Ovary (tissue), 9 donors: Measurements from ENCODE around the gene MSI2. TPM values are rescaled to one million over a fixed set of nuclear protein-coding genes. Genes with fewer than 3 reads are reported as not detected.

Experiments
- DNase-seq, 5 donors: peaks; one replicate each; pipeline ENCODE4 v3.0.0-alpha.2; 2019 to 2020
- H3K27ac ChIP-seq, 2 donors: fragments of 200-600 bp; one replicate each; pipeline versions ENCODE4 v1.5.1 to v1.8.0; 2019 to 2022
- H3K27me3 ChIP-seq: fragments of 200-600 bp; one replicate; pipeline ENCODE4 v1.8.0; 2022
- H3K36me3 ChIP-seq: fragments of 200-600 bp; sonication (generic); one replicate; pipeline ENCODE4 v1.5.1; 2019
- H3K4me1 ChIP-seq: one replicate; pipeline ENCODE4 v1.8.1; 2013; ENCODE audit warnings: mild to moderate bottlenecking, moderate library complexity; ENCODE audit not compliant: insufficient read depth
- H3K4me3 ChIP-seq: fragments of 200-600 bp; sonication (generic); one replicate; pipeline ENCODE4 v1.5.1; 2017
- H3K9me3 ChIP-seq, 2 donors: fragments of 200-600 bp in 1 of 2; sonication (generic) in 1 of 2; one replicate each; pipeline versions ENCODE4 v1.5.1 to v1.8.1; 2013 to 2019; ENCODE audit warnings: mild to moderate bottlenecking in 1 of 2, moderate library complexity in 1 of 2
- CTCF ChIP-seq, 3 donors: fragments of 450-650 bp in 2 of 3; fragments of 200-600 bp in 1 of 3; IDR thresholded peaks; one replicate each; pipeline versions ENCODE4 v1.5.1 to v1.8.0; 2016 to 2022; ENCODE audit warnings: antibody characterized with exemption in 3 of 3, mild to moderate bottlenecking in 1 of 3
- EP300 ChIP-seq: sonication (generic); formaldehyde crosslinking; IDR thresholded peaks from one replicate; pipeline ENCODE4 v1.6.1; 2017; ENCODE audit warnings: antibody characterized with exemption
- POLR2A ChIP-seq: fragments of 450-650 bp; IDR thresholded peaks from one replicate; pipeline ENCODE4 v1.6.1; 2017; ENCODE audit warnings: antibody characterized with exemption, mild to moderate bottlenecking, moderate library complexity
- WGBS, 3 donors: extraction: QIAGEN DNeasy Blood & Tissue Kit in 1 of 3; methylation state at CpG; one replicate each; pipeline versions ENCODE4 v1.1.5 to v1.1.7; 2013 to 2017; 5-methylcytosine and 5-hydroxymethylcytosine counted together
- intact Hi-C, 4 donors: fragments of 100-400 bp; cut with DNase I; formaldehyde crosslinking; loops; one replicate each; pipeline versions ENCODE4 v1.11.0 to v1.15.1; 2022 to 2023
- polyA plus RNA-seq, 2 donors: library from polyadenylated mRNA; stranded (reverse); fragments of 200-250 nt in 1 of 2; fragments of 350-450 nt in 1 of 2; fragmentation: Illumina TruSeq in 1 of 2; extraction: RNeasy Lipid Tissue Mini Kit (QIAGEN cat#74804) in 1 of 2; gene quantifications; one replicate each; pipeline ENCODE4 v1.2.3, GENCODE V29; 2013 to 2014
- total RNA-seq, 7 donors: library from RNA; depleted of rRNA in 2 of 7; stranded (reverse); fragments of >200 nt in 2 of 7; fragmentation: NEBNext Ultra II Directional in 3 of 7; extraction: Animal tissue kit (Norgen Biotek cat#: 25700) in 3 of 7; gene quantifications; one replicate each; pipeline versions ENCODE4 v1.1.0 to v1.2.4, GENCODE V29; 2016 to 2023
- donor health status: DM: no; HTN: no; CAD: no; lungs with moderate emphysema.
- donor health status: DM: no; HTN: no; CAD: no.
- donor health status: Bipolar disorder and iron deficiency.
- donor health status: DM: yes; HTN: yes; CAD: no.
- donor health status: DM: no; HTN: no; CAD: no.
- donor health status: DM: yes; HTN: yes; CAD: no.

The MSI2 gene
- total and polyA plus RNA-seq, 9 donors: 43.1 to 199 (median 120) TPM

DNA sequence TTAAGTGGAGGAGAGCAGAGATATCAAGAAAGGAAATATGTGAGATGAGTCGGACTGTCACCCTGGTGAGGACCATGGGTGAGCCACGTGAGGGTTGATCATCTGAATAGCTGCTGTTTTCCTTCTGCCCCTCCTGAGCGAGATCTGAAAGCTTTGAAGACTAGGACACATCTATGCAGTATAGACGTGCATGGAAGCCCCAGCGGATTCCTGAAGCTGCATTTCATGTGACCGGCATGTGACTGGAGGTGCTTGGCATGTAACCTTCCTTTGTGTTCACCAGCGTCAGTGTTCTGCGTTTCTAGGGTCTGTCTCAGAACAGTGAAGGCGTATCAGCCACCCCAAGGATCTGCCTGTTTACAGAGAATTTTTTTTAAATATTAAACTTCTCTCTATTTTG lies 75.1 kb downstream of the MSI2 start:
- no peaks in the 10 kb centered on the region for H3K27me3 ChIP-seq
- WGBS, 3 donors: 91 to 92% (median 92%) methylated on average over 9 of the region's 9 CpGs
- H3K27ac ChIP-seq: no peak overlapping the region
- TF ChIP-seq CTCF (IDR thresholded peaks at IDR 0.05) (no peak), POLR2A (no peak), EP300 (no peak)
- no peak for DNase-seq
- intact Hi-C loops: no loop called here
- no peaks in the 10 kb centered on the region for H3K9me3 ChIP-seq
- no peaks in the 10 kb centered on the region for H3K36me3 ChIP-seq
- H3K4me1 ChIP-seq: peaks cover 10% of the 10 kb centered on the region
- no peak overlapping the region for H3K4me3 ChIP-seq

- Histone ChIP-seq H3K4me3 (no peak overlapping the region), H3K27me3 (no peaks in the 10 kb centered on the region), H3K36me3 (no peaks in the 10 kb centered on the region), H3K9me3 (no peaks in the 10 kb centered on the region), H3K4me1 (peaks cover 9% of the 10 kb centered on the region), H3K27ac (no peak overlapping the region)
- TF ChIP-seq CTCF (IDR thresholded peaks at IDR 0.05): no peak
- WGBS, 3 donors: 93 to 96% (median 93%) methylated on average over 5 of the region's 5 CpGs
- no peak for DNase-seq
- intact Hi-C loops: no loop called here
Measured at GRCh38 chr17:57332501-57332900, 76.2 kb downstream of the MSI2 start.

DNA sequence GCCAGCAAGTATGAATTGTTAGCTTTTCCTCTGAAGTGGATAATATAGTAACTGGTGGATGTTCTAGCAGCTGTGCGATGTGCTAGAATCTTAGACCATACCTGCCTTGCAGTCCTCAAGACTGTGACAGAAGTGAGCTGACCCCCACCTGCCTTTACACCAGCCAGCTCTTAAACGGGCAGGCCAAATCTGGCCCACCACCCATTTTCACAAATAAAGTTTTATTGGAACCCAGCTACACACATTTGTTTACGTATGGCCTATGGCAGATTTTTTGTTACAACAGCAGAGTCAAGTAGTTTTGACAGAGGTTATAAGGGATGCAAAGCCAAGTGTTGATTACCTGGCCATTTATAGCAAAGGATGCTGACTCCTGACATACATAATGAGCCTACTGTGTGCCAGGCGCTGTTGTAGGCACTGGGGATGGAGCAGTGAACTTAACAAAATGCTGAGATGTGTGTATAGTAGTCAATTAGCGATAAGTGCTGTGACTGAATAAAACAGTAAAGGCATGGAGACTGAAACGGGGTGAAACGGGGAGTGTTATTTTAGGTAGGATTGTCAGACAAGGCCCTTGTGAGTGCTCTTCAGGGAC lies 79.0 kb downstream of the MSI2 start:
- WGBS, 3 donors: 87 to 96% (median 92%) methylated on average over 7 of the region's 7 CpGs
- H3K27me3 ChIP-seq: no peaks in the 10 kb centered on the region
- intact Hi-C loops: no loop called here
- H3K4me3 ChIP-seq: no peak overlapping the region
- DNase-seq: no peak
- no peaks in the 10 kb centered on the region for H3K9me3 ChIP-seq
- H3K4me1 ChIP-seq: peaks cover 9% of the 10 kb centered on the region
- no peak for TF ChIP-seq POLR2A
- no peak for TF ChIP-seq EP300
- no peak for TF ChIP-seq CTCF (IDR thresholded peaks at IDR 0.05)
- H3K36me3 ChIP-seq: no peaks in the 10 kb centered on the region
- no peak overlapping the region for H3K27ac ChIP-seq

- no peak for TF ChIP-seq EP300
- no peak for TF ChIP-seq POLR2A
- TF ChIP-seq CTCF (IDR thresholded peaks at IDR 0.05): no peak
- intact Hi-C loops: no loop called here
- H3K27ac ChIP-seq: no peak overlapping the region
- no peaks in the 10 kb centered on the region for H3K27me3 ChIP-seq
- H3K4me3 ChIP-seq: no peak overlapping the region
- peaks cover 4% of the 10 kb centered on the region for H3K4me1 ChIP-seq
- H3K9me3 ChIP-seq: no peaks in the 10 kb centered on the region
- 69 to 78% (median 72%) methylated on average over 12 of the region's 12 CpGs for WGBS, 3 donors
- H3K36me3 ChIP-seq: no peaks in the 10 kb centered on the region
- no peak for DNase-seq
Measured at GRCh38 chr17:57337390-57337789, 81.1 kb downstream of the MSI2 start.
